Ectodermal cell (in vitro differentiated cells): ENCODE data around the gene CCDC116.
"Not testable (repeated sequence)": the region's sequence is repeated elsewhere in the genome, so short reads cannot be mapped to it uniquely, and the experiment has no call there.

Experiments
- H3K27ac ChIP-seq: 2 replicates; pipeline ENCODE4 v1.7.0; 2013; ENCODE audit warnings: mild to moderate bottlenecking, low read depth, low read length; ENCODE audit not compliant: insufficient read depth, poor library complexity, severe bottlenecking
- H3K27me3 ChIP-seq: 2 replicates; pipeline ENCODE4 v1.7.0; 2013; ENCODE audit warnings: mild to moderate bottlenecking, low read length; ENCODE audit not compliant: insufficient read depth, control insufficient read depth, poor library complexity, severe bottlenecking
- H3K36me3 ChIP-seq: one replicate; pipeline ENCODE4 v1.7.0; 2013; ENCODE audit warnings: low read length; ENCODE audit not compliant: control insufficient read depth, insufficient read depth
- H3K4me1 ChIP-seq: one replicate; pipeline ENCODE4 v1.7.0; 2013; ENCODE audit warnings: low read length; ENCODE audit not compliant: control insufficient read depth, insufficient read depth
- H3K4me3 ChIP-seq: 2 replicates; pipeline ENCODE4 v1.7.0; 2013; ENCODE audit warnings: low read depth, low read length, control low read depth; ENCODE audit not compliant: insufficient read depth
- H3K9me3 ChIP-seq: 2 replicates; pipeline ENCODE4 v1.7.0; 2013; ENCODE audit warnings: mild to moderate bottlenecking, low read length, moderate library complexity; ENCODE audit not compliant: control insufficient read depth
- WGBS, 2 experiments: methylation state at CpG; one replicate each; pipeline ENCODE4 v1.1.7; 2013; ENCODE audit warnings: missing lambda C conversion rate in 2 of 2; 5-methylcytosine and 5-hydroxymethylcytosine counted together

The CCDC116 gene

DNA sequence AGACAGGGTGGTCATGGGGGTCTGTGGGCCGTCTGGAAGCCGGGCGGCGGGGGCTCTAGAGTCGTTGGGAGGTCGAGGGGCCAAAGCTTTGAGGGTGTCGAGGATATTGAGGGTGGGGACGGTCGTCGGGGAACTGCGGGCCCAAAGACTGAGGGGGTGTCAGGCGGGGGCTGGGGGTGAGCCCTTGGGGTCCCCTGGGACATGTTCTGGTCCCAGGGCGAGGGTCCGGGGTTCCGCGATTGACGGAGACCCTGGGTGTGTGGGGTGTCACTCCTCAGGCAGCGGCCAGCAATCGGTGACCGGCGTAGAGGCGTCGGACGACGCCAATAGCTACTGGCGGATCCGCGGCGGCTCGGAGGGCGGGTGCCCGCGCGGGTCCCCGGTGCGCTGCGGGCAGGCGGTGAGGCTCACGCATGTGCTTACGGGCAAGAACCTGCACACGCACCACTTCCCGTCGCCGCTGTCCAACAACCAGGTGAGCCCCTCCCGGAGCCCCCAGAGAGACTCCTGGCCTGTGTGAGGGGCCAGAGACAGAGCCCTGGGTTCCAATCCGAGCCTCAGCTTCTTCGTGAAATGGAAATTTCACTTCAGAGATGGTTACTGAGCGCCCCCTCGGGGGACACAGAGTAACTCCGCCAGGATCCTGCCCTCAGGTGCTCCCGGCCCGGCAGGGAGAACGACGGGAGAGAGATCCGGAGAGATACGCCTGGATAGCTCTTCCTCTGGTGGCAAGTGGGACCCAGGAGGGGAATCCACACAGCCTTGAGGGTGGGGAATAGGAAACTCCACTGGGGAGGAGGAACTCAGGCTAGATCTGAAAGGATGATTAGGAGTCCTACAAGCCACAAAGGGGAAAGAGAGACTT lies 10.3 kb downstream of the CCDC116 start:
- H3K4me1 ChIP-seq, result peaks cover 6% of the 10 kb centered on the region
- 2 to 3% methylated on average over 56 of the region's 56 CpGs for WGBS, 2 experiments
- H3K9me3 ChIP-seq, result no peaks in the 10 kb centered on the region
- H3K27me3 ChIP-seq, result peaks cover 8% of the 10 kb centered on the region
- H3K27ac ChIP-seq, result peak overlapping the region; percentile 16
- H3K4me3 ChIP-seq, result peak overlapping the region; percentile 63
- peaks cover 4% of the 10 kb centered on the region for H3K36me3 ChIP-seq

DNA sequence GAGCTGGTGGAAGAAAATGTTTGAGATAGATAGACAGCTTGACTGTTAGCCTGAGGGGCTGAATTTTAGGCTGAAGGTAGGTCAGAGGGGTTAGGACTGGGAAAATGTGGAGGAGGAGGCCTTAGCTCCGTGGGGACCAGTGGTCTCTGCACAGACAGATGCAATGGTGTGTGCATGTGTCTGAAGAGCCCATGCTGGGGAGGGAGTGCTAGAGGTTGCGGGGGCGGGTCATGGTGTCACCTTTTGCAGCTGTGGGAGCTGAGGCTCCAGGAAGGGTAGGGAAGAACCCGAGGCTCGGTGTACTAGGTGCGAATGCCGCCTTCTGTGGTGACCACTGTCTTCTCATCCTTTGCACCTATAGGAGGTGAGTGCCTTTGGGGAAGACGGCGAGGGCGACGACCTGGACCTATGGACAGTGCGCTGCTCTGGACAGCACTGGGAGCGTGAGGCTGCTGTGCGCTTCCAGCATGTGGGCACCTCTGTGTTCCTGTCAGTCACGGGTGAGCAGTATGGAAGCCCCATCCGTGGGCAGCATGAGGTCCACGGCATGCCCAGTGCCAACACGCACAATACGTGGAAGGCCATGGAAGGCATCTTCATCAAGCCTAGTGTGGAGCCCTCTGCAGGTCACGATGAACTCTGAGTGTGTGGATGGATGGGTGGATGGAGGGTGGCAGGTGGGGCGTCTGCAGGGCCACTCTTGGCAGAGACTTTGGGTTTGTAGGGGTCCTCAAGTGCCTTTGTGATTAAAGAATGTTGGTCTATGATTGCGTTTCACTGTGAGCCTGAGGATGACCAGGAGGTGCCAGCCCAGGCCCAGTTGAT lies 11.2 kb downstream of the CCDC116 start:
- Histone ChIP-seq H3K27me3 (peaks cover 8% of the 10 kb centered on the region), H3K4me3 (no peak overlapping the region), H3K9me3 (no peaks in the 10 kb centered on the region), H3K27ac (no peak overlapping the region), H3K4me1 (peaks cover 6% of the 10 kb centered on the region), H3K36me3 (peaks cover 4% of the 10 kb centered on the region)
- WGBS, 2 experiments, result 94 to 96% methylated on average over 22 of the region's 22 CpGs

GRCh38 chr22:21645513-21645912 lies 13.0 kb downstream of the CCDC116 start:
- not testable (repeated sequence) for H3K36me3 ChIP-seq, H3K9me3 ChIP-seq, H3K4me1 ChIP-seq, H3K27ac ChIP-seq, H3K27me3 ChIP-seq, H3K4me3 ChIP-seq
- 93 to 94% methylated on average over 6 of the region's 6 CpGs for WGBS, 2 experiments

GRCh38 chr22:21646608-21647590 lies 14.3 kb downstream of the CCDC116 start:
- no peak overlapping the region for H3K4me3 ChIP-seq
- peaks cover 4% of the 10 kb centered on the region for H3K36me3 ChIP-seq
- WGBS, 2 experiments, result 67 to 68% methylated on average over 14 of the region's 14 CpGs
- no peak overlapping the region for H3K27ac ChIP-seq
- H3K4me1 ChIP-seq, result peaks cover 11% of the 10 kb centered on the region
- H3K27me3 ChIP-seq, result peaks cover 8% of the 10 kb centered on the region
- no peaks in the 10 kb centered on the region for H3K9me3 ChIP-seq

DNA sequence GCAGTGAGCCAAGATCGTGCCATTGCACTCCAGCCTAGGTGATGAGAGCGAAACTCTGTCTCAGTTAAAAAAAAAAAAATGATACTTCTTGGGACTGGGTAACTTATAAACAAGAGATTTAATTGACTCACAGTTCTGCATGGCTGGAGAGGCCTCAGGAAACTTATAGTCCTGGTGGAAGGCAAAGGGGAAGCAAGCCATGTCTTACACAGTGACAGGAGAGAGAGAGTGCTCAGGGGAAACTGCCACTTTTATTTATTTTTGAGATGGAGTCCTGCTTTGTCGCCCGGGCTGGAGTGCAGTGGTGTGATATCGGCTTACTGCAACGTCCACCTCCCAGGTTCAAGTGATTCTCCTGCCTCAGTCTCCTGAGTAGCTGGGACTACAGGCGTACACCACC lies 17.7 kb downstream of the CCDC116 start:
- H3K9me3 ChIP-seq, result no peaks in the 10 kb centered on the region
- peaks cover 16% of the 10 kb centered on the region for H3K36me3 ChIP-seq
- H3K4me3 ChIP-seq, result no peak overlapping the region
- H3K4me1 ChIP-seq, result peaks cover 16% of the 10 kb centered on the region
- H3K27me3 ChIP-seq, result no peaks in the 10 kb centered on the region
- H3K27ac ChIP-seq, result no peak overlapping the region
- WGBS, 2 experiments, result 88 to 93% methylated on average over 7 of the region's 7 CpGs

GRCh38 chr22:21650823-21651520 lies 18.4 kb downstream of the CCDC116 start:
- Histone ChIP-seq H3K27ac (peak overlapping the region; percentile 90), H3K4me3 (peak overlapping the region; percentile 92), H3K9me3 (no peaks in the 10 kb centered on the region), H3K4me1 (peaks cover 16% of the 10 kb centered on the region), H3K36me3 (peaks cover 16% of the 10 kb centered on the region), H3K27me3 (no peaks in the 10 kb centered on the region)
- WGBS, 2 experiments, result 8 to 14% methylated on average over 6 of the region's 6 CpGs

DNA sequence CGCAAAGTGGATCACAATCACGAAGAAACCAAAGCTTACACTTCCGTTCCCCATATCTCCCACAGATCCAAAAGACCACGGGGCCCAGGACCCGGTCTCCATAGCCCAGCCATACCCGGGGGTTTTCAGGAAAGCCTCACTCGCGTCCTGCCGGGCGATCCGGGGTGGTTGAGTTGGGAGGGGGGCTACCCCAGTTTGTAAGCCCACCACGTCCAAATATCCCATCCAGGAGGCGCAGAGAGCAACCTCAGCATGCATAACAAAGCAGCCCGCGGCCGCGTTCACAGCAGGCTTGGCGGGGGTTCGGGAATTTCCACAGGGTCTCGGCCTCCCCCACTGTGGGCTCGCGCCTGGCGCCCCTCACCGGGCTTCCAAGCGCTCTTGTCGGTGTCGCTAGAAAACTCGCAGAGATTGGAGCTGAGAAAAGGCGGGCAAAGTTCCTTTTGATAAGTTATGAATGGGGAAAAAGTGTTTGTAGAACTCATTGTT lies 19.0 kb downstream of the CCDC116 start:
- peaks cover 16% of the 10 kb centered on the region for H3K36me3 ChIP-seq
- peak overlapping the region; percentile 90 for H3K27ac ChIP-seq
- no peaks in the 10 kb centered on the region for H3K27me3 ChIP-seq
- 0 to 1% methylated on average over 29 of the region's 29 CpGs for WGBS, 2 experiments
- H3K4me1 ChIP-seq, result peaks cover 16% of the 10 kb centered on the region
- H3K9me3 ChIP-seq, result no peaks in the 10 kb centered on the region
- peak overlapping the region; percentile 92 for H3K4me3 ChIP-seq

DNA sequence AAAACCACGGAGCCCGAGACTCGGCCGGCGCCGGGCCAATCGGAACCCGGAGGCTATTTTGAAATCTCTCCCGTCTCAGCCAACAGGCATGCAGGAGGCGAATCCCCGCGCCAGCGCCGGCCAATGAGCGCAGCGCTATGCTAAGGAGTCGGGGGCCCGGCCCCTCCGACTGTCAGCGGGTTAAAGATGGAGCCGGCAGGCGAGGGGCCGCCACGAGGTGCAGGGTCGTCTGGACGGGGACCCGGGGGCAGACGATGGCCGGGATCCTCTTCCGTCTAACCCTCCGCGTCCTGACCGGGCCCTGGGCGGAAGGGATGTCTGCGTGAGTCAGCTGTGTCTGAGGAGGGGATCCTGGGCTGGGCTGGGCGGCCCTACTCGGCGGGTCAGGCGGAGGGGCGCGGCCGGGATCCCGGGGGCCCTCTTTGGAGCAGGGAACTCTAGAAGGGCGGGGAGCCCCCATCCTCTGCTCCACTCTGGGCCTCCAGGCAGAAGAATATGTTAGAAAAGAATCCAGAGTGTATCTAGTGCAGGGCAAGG lies 19.5 kb downstream of the CCDC116 start:
- peaks cover 14% of the 10 kb centered on the region for H3K4me1 ChIP-seq
- H3K9me3 ChIP-seq, result no peaks in the 10 kb centered on the region
- peaks cover 16% of the 10 kb centered on the region for H3K36me3 ChIP-seq
- H3K4me3 ChIP-seq, result peak overlapping the region; percentile 92
- peak overlapping the region; percentile 90 for H3K27ac ChIP-seq
- no peaks in the 10 kb centered on the region for H3K27me3 ChIP-seq
- 0% methylated on average over 44 of the region's 44 CpGs for WGBS, 2 experiments
